ENCODE results near the gene LRFN2. TPM values are rescaled to one million over a fixed set of nuclear protein-coding genes. Genes with fewer than 3 reads are reported as not detected.

LRFN2 gene
- total RNA-seq, 1 donor from 2014 or later = not detected

DNA sequence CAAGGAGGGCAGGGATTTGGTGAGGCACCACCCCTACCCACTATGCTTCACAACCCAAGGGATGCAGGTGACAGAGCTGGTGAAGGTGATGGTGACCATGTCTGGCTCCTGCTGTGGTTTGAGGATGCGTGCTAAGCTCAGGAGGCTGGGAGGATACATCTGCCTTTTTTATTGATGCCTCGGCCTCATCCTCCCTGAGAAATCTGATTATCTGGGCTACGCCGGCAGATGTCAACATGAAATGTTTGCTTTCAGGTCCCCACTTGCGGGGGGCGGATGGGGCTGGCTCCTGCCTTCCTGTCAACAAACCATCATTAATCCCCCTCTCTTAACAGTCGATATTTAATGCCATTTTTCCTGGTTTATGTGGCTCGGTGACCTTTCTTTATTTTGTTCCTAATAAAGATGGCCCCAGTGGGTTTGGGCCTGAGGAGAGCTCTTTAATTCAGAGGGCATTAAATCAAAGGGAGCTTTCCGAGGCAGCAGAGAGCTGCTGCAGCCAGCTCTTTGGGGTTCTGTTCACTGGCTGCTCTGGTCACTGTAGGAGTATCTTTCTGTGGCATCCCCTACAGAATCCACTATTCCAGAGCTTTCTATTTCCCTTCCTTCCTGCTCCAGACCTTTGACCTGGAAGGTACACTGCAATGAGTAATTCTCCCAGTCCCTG, 33.5 kb upstream of the LRFN2 start:
- Mint-ChIP-seq H3K9me3 (peaks cover 2% of the 10 kb centered on the region), H3K4me3 (no peak overlapping the region), H3K27ac (ENCODE audit: unreplicated experiment) (no peak overlapping the region), H3K4me1 (no peaks in the 10 kb centered on the region), H3K36me3 (ENCODE audit: low read depth) (no peaks in the 10 kb centered on the region), H3K27me3 (ENCODE audit: low read depth) (peaks cover 22% of the 10 kb centered on the region)
- TF ChIP-seq, protein P1, sequence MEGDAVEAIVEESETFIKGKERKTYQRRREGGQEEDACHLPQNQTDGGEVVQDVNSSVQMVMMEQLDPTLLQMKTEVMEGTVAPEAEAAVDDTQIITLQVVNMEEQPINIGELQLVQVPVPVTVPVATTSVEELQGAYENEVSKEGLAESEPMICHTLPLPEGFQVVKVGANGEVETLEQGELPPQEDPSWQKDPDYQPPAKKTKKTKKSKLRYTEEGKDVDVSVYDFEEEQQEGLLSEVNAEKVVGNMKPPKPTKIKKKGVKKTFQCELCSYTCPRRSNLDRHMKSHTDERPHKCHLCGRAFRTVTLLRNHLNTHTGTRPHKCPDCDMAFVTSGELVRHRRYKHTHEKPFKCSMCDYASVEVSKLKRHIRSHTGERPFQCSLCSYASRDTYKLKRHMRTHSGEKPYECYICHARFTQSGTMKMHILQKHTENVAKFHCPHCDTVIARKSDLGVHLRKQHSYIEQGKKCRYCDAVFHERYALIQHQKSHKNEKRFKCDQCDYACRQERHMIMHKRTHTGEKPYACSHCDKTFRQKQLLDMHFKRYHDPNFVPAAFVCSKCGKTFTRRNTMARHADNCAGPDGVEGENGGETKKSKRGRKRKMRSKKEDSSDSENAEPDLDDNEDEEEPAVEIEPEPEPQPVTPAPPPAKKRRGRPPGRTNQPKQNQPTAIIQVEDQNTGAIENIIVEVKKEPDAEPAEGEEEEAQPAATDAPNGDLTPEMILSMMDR (conservative IDR thresholded peaks at IDR 0.05) = no peak
- DNase-seq (ENCODE audit: low read depth, low spot score) = no peak

- DNase-seq (ENCODE audit: low read depth, low spot score) = no peak
- TF ChIP-seq, protein P1 (conservative IDR thresholded peaks at IDR 0.05) = no peak
- H3K27ac Mint-ChIP-seq (ENCODE audit: unreplicated experiment) = no peak overlapping the region
- no peaks in the 10 kb centered on the region for H3K4me1 Mint-ChIP-seq
- no peaks in the 10 kb centered on the region for H3K9me3 Mint-ChIP-seq
- no peaks in the 10 kb centered on the region for H3K36me3 Mint-ChIP-seq (ENCODE audit: low read depth)
- peaks cover 54% of the 10 kb centered on the region for H3K27me3 Mint-ChIP-seq (ENCODE audit: low read depth)
- H3K4me3 Mint-ChIP-seq = no peak overlapping the region
Measured at GRCh38 chr6:40614671-40615070, 27.5 kb upstream of the LRFN2 start.

DNA sequence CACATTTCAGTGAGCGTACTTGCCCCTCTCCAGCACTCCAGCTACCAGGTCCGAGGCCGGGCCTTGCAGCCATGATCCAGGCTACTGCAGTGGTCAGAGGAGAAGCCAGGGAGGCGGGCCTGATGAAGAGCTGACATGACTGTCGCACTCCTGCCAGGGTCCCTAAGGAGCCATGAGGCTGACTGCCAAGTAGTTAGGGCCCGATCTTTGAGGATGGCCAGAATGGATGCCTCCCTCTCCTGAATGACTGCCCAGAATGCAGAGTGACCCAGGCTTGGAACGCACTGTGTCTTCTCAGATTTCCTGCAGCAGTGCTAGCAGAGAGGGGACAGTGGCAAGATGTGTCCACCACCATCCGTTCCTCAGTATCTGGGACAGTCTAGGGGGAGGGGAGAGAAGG, 24.7 kb upstream of the LRFN2 start:
- TF ChIP-seq, protein P1 (conservative IDR thresholded peaks at IDR 0.05) = no peak
- Mint-ChIP-seq H3K4me1 (no peaks in the 10 kb centered on the region), H3K27ac (ENCODE audit: unreplicated experiment) (no peak overlapping the region), H3K36me3 (ENCODE audit: low read depth) (no peaks in the 10 kb centered on the region), H3K4me3 (no peak overlapping the region), H3K27me3 (ENCODE audit: low read depth) (peaks cover 51% of the 10 kb centered on the region), H3K9me3 (no peaks in the 10 kb centered on the region)
- no peak for DNase-seq (ENCODE audit: low read depth, low spot score)

DNA sequence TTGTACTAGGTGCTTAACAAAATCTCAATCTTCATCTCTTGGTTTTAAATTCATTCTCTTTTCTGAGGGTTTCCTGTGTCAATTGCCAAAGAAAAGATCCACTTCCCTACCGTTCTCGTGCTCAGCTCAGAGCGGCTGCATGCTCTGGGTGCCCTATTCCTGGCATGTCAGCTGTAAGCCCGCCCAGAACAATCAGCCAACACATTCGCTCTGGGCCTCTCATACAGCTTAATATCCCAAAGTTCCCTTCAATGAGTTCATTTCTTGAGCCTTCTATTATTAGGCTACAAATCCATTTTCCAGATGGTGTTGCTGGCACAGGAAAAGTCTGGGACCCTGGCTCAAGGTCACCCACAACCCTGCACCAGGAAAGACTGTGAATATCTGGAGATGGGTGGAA, 24.3 kb upstream of the LRFN2 start:
- Mint-ChIP-seq H3K4me3 (no peak overlapping the region), H3K27me3 (ENCODE audit: low read depth) (peaks cover 49% of the 10 kb centered on the region), H3K4me1 (no peaks in the 10 kb centered on the region), H3K9me3 (no peaks in the 10 kb centered on the region), H3K27ac (ENCODE audit: unreplicated experiment) (no peak overlapping the region), H3K36me3 (ENCODE audit: low read depth) (no peaks in the 10 kb centered on the region)
- TF ChIP-seq, protein P1 (conservative IDR thresholded peaks at IDR 0.05) = no peak
- DNase-seq (ENCODE audit: low read depth, low spot score) = no peak

- Mint-ChIP-seq H3K27ac (ENCODE audit: unreplicated experiment) (no peak overlapping the region), H3K27me3 (ENCODE audit: low read depth) (peaks cover 48% of the 10 kb centered on the region), H3K4me3 (no peak overlapping the region), H3K9me3 (no peaks in the 10 kb centered on the region), H3K4me1 (no peaks in the 10 kb centered on the region), H3K36me3 (ENCODE audit: low read depth) (no peaks in the 10 kb centered on the region)
- no peak for DNase-seq (ENCODE audit: low read depth, low spot score)
- TF ChIP-seq, protein P1 (conservative IDR thresholded peaks at IDR 0.05) = no peak
Measured at GRCh38 chr6:40610229-40610628, 23.1 kb upstream of the LRFN2 start.

Measured in neural crest cell (in vitro differentiated cells).